Spinal cord (tissue), 10 donors: ENCODE data around the gene MEX3B. TPM values are rescaled to one million over a fixed set of nuclear protein-coding genes. Genes with fewer than 3 reads are reported as not detected.
"Not testable (repeated sequence)": the region's sequence is repeated elsewhere in the genome, so short reads cannot be mapped to it uniquely, and the experiment has no call there.

Experiments used
- DNase-seq, 6 donors: peaks; one replicate each; pipeline versions ENCODE4 v3.0.0 to v3.0.0-alpha.2; 2013 to 2015; ENCODE audit warnings: low spot score in 6 of 6, low read depth in 4 of 6
- H3K27ac ChIP-seq: one replicate; pipeline ENCODE4 v1.5.1; 2013; ENCODE audit warnings: low read depth, low read length, control low read depth
- H3K27me3 ChIP-seq: one replicate; pipeline ENCODE4 v1.6.1; 2013; ENCODE audit warnings: low read length; ENCODE audit not compliant: control insufficient read depth, insufficient read depth
- H3K36me3 ChIP-seq: one replicate; pipeline ENCODE4 v1.6.1; 2013; ENCODE audit warnings: low read length; ENCODE audit not compliant: control insufficient read depth, insufficient read depth
- H3K4me1 ChIP-seq: one replicate; pipeline ENCODE4 v1.6.1; 2013; ENCODE audit warnings: low read length; ENCODE audit not compliant: control insufficient read depth, insufficient read depth
- H3K4me3 ChIP-seq: one replicate; pipeline ENCODE4 v1.5.1; 2013; ENCODE audit warnings: low read depth, low read length, control low read depth
- H3K9me3 ChIP-seq: one replicate; pipeline ENCODE4 v1.6.1; 2013; ENCODE audit warnings: low read length; ENCODE audit not compliant: control insufficient read depth, insufficient read depth
- WGBS: methylation state at CpG from one replicate; pipeline ENCODE4 v1.1.5; 2013; ENCODE audit warnings: missing lambda C conversion rate; ENCODE audit not compliant: insufficient coverage; 5-methylcytosine and 5-hydroxymethylcytosine counted together
- polyA plus RNA-seq, 2 donors: library from polyadenylated mRNA; unstranded; fragments of 120-200 nt; gene quantifications; one replicate each; pipeline ENCODE4 v1.2.1, GENCODE V29; 2013; ENCODE audit not compliant: insufficient read length in 2 of 2
- total RNA-seq, 2 donors: library from RNA; depleted of rRNA in 1 of 2; stranded (reverse); fragments of 120-200 nt in 1 of 2; fragments of >200 nt in 1 of 2; gene quantifications; one replicate each; pipeline versions ENCODE4 v1.2.3 to v1.2.4, GENCODE V29; 2013 to 2014
- donor health status: healthy.

Gene MEX3B
- total and polyA plus RNA-seq, 4 donors: 8.8 to 31.7 (median 17.0) TPM

DNA sequence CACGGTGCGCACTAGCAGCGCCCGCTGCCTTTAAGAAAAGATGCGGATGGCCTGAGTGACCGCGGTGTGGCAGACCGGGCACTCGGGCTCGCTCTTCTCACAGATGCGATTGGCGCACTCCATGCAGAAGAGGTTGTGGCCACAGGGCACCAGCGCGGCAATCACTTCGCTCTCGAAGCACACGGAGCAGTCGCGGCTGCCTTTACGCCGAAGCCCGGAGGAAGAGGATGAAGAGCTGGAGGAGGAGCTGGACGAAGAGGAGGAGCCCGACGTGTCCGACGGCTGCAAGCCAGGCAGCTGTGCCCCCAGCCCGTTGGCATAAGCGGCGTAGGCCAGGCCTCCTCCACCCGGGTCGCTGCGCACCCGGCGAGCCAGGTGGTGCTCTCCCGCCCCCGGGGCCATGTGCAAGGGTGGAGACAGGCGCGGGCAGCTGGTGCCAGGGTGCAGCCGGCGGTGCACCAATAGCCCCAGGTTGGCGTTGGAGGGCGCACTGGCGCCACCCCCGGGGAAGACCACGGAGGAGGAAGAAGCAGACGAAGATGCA, 2.6 kb downstream of the MEX3B start:
- Histone ChIP-seq H3K9me3 (no peaks in the 10 kb centered on the region), H3K27me3 (no peaks in the 10 kb centered on the region), H3K4me1 (peaks cover 31% of the 10 kb centered on the region), H3K4me3 (peak overlapping the region; percentile 93), H3K27ac (no peak overlapping the region), H3K36me3 (peaks cover 17% of the 10 kb centered on the region)
- 32% methylated on average over 45 of the region's 47 CpGs for WGBS
- peak in 2 of 6 donors; percentile 49 to 80 for DNase-seq

- Histone ChIP-seq H3K27ac (no peak overlapping the region), H3K4me1 (peaks cover 22% of the 10 kb centered on the region), H3K36me3 (peaks cover 17% of the 10 kb centered on the region), H3K27me3 (no peaks in the 10 kb centered on the region), H3K4me3 (no peak overlapping the region), H3K9me3 (no peaks in the 10 kb centered on the region)
- 14% methylated on average over 4 of the region's 4 CpGs for whole genome bisulfite sequencing
- DNase-seq: peak in 2 of 6 donors; percentile 48 to 55
Measured at GRCh38 chr15:82040862-82041261, 5.0 kb downstream of the MEX3B start.

DNA sequence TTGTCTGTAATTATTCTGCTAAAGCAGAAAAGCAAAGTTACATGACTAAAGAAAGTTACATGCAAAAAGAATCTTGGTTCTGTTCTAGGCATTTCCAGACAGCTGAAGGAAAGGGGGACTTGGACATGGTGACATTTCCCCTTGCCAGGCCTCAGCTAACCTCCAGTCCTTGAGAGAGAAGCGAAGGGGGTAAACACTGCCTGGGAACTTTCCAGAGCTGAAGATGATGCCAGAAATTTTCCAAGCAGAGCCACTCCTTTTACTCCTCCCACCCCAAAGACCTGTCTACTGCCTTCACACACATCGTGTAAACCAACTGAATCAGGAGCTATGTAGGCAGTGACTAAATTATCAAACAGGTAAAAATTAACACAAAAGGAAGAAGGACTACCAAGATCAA, 5.4 kb downstream of the MEX3B start:
- no CpG with 5 or more reads among the region's 2 CpGs for WGBS
- peak in 2 of 6 donors; percentile 31 to 62 for DNase-seq
- Histone ChIP-seq H3K9me3 (no peaks in the 10 kb centered on the region), H3K36me3 (peaks cover 17% of the 10 kb centered on the region), H3K27ac (no peak overlapping the region), H3K4me3 (no peak overlapping the region), H3K4me1 (peaks cover 22% of the 10 kb centered on the region), H3K27me3 (no peaks in the 10 kb centered on the region)

GRCh38 chr15:82039871-82040270, 5.9 kb downstream of the MEX3B start:
- Histone ChIP-seq H3K36me3 (peaks cover 17% of the 10 kb centered on the region), H3K4me3 (no peak overlapping the region), H3K27ac (no peak overlapping the region), H3K9me3 (no peaks in the 10 kb centered on the region), H3K27me3 (no peaks in the 10 kb centered on the region), H3K4me1 (peaks cover 21% of the 10 kb centered on the region)
- WGBS: 94% methylated on average over 6 of the region's 7 CpGs
- no peak for DNase-seq

DNA sequence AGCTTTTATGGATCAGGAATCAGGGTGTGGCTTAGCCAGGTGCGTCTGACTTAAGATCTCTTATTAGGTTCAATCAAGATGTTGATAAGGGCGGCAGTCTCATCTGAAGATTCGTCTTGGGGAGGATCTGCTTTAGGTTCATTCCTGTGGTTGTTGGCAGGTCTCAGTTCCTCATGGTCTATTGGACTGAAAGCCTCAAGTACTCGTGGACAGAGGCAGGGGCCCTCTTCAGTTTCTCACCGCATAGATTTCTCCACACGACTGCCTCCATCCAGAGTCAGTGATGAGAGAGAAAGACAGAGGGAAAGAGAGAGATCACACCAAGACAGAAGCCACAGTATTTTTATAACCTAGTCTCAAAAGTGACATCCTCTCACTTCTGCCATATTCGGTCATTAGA, 9.4 kb downstream of the MEX3B start:
- H3K4me3 ChIP-seq: no peak overlapping the region
- no peaks in the 10 kb centered on the region for H3K9me3 ChIP-seq
- DNase-seq: no peak
- H3K36me3 ChIP-seq: no peaks in the 10 kb centered on the region
- no peaks in the 10 kb centered on the region for H3K4me1 ChIP-seq
- H3K27me3 ChIP-seq: no peaks in the 10 kb centered on the region
- WGBS: 100% methylated on average over 5 of the region's 7 CpGs
- no peak overlapping the region for H3K27ac ChIP-seq

- Histone ChIP-seq H3K36me3 (no peaks in the 10 kb centered on the region), H3K27me3 (no peaks in the 10 kb centered on the region), H3K4me1 (no peaks in the 10 kb centered on the region), H3K27ac (no peak overlapping the region), H3K9me3 (no peaks in the 10 kb centered on the region), H3K4me3 (no peak overlapping the region)
- DNase-seq: no peak
- WGBS: 97% methylated on average over 3 of the region's 5 CpGs
Measured at GRCh38 chr15:82031871-82032270, 13.9 kb downstream of the MEX3B start.

DNA sequence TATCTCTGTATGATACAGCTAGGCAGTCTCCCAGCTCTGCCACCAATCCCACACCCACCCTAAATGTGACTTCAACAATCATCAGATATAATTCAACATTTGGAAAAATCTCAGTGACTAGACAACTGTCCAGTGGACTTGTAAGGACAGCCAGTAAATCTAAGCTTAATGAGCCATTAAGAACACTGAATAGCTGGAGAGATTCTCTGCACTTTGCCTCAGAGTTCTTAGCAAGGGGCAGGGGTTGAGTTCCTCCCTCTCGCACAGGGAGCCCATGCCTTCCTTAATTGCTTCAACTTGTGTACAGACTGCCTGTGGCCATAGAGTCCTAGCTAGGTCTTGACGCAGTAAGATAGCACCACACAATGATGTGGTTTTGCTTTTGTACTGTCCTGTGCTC, 15.6 kb downstream of the MEX3B start:
- DNase-seq: no peak
- Histone ChIP-seq H3K27me3 (no peaks in the 10 kb centered on the region), H3K36me3 (no peaks in the 10 kb centered on the region), H3K27ac (no peak overlapping the region), H3K4me1 (no peaks in the 10 kb centered on the region), H3K4me3 (no peak overlapping the region), H3K9me3 (no peaks in the 10 kb centered on the region)
- 63% methylated on average over 2 of the region's 2 CpGs for WGBS

DNA sequence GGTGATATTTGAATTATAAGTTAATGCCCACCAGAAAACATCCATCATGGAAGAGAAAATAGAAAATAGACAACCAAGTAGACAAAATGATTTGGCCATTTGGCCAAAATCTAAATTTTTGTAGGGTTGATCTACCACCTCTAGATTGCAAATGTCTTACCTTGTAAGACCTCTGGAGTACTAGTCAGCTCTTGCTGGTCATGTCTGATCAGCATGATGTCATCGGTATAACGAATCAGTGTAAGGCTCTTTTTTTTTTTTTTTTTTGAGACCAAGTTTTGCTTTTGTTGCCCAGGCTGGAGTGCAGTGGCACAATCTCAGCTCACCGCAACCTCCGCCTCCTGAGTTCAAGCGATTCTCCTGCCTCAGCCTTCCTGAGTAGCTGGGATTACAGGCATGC, 17.7 kb downstream of the MEX3B start:
- WGBS: no CpG with 5 or more reads among the region's 5 CpGs
- DNase-seq: not testable (repeated sequence)

GRCh38 chr15:82021992-82022391, 23.8 kb downstream of the MEX3B start:
- no peak overlapping the region for H3K27ac ChIP-seq
- no peaks in the 10 kb centered on the region for H3K36me3 ChIP-seq
- DNase-seq: peak in 1 of 6 donors; percentile 40
- no peaks in the 10 kb centered on the region for H3K27me3 ChIP-seq
- no peaks in the 10 kb centered on the region for H3K9me3 ChIP-seq
- no peaks in the 10 kb centered on the region for H3K4me1 ChIP-seq
- no peak overlapping the region for H3K4me3 ChIP-seq
- 39% methylated on average over 1 of the region's 1 CpG for WGBS

More for the DNA sequence above, 17.7 kb downstream of the MEX3B start:
- H3K4me1 ChIP-seq, H3K27ac ChIP-seq, H3K36me3 ChIP-seq, H3K9me3 ChIP-seq, H3K4me3 ChIP-seq, H3K27me3 ChIP-seq: not testable (repeated sequence)

GRCh38 chr15:82020625-82021394, 25.0 kb downstream of the MEX3B start:
- no peak for DNase-seq
- Histone ChIP-seq H3K36me3 (no peaks in the 10 kb centered on the region), H3K27me3 (no peaks in the 10 kb centered on the region), H3K9me3 (no peaks in the 10 kb centered on the region), H3K4me1 (no peaks in the 10 kb centered on the region), H3K27ac (no peak overlapping the region), H3K4me3 (no peak overlapping the region)
- WGBS: 89% methylated on average over 1 of the region's 3 CpGs
